Measurements from ENCODE around the gene NRCAM.

The NRCAM gene

GRCh38 chr7:108310351-108310750 is 145.9 kb downstream of the NRCAM start:
- no peak for DNase-seq (ENCODE audit: low read depth, low spot score)

- DNase-seq (ENCODE audit: low read depth, low spot score): no peak
Observed at GRCh38 chr7:108308903-108309302, 147.3 kb downstream of the NRCAM start.

- DNase-seq (ENCODE audit: low read depth, low spot score): no peak
Observed at GRCh38 chr7:108308276-108308675, 148.0 kb downstream of the NRCAM start.

GRCh38 chr7:108307595-108307994 is 148.6 kb downstream of the NRCAM start:
- no peak for DNase-seq (ENCODE audit: low read depth, low spot score)

GRCh38 chr7:108307194-108307593 is 149.0 kb downstream of the NRCAM start:
- DNase-seq (ENCODE audit: low read depth, low spot score): no peak

- no peak for DNase-seq (ENCODE audit: low read depth, low spot score)
Observed at GRCh38 chr7:108303332-108303731, 152.9 kb downstream of the NRCAM start.

- DNase-seq (ENCODE audit: low read depth, low spot score): no peak
Observed at GRCh38 chr7:108301387-108301786, 154.8 kb downstream of the NRCAM start.

GRCh38 chr7:108299251-108299973 is 156.8 kb downstream of the NRCAM start:
- DNase-seq (ENCODE audit: low read depth, low spot score): no peak

GRCh38 chr7:108296911-108297310 is 159.3 kb downstream of the NRCAM start:
- no peak for DNase-seq (ENCODE audit: low read depth, low spot score)

- DNase-seq (ENCODE audit: low read depth, low spot score): no peak
Observed at GRCh38 chr7:108294595-108294994, 161.6 kb downstream of the NRCAM start.

GRCh38 chr7:108293149-108293612 is 163.1 kb downstream of the NRCAM start:
- DNase-seq (ENCODE audit: low read depth, low spot score): no peak

- no peak for DNase-seq (ENCODE audit: low read depth, low spot score)
Observed at GRCh38 chr7:108292541-108292940, 163.7 kb downstream of the NRCAM start.

GRCh38 chr7:108291791-108292440 is 164.3 kb downstream of the NRCAM start:
- no peak for DNase-seq (ENCODE audit: low read depth, low spot score)

- no peak for DNase-seq (ENCODE audit: low read depth, low spot score)
Observed at GRCh38 chr7:108291152-108291508, 165.1 kb downstream of the NRCAM start.

- no peak for DNase-seq (ENCODE audit: low read depth, low spot score)
Observed at GRCh38 chr7:108290459-108291151, 165.6 kb downstream of the NRCAM start.

- DNase-seq (ENCODE audit: low read depth, low spot score): no peak
Observed at GRCh38 chr7:108289852-108290251, 166.4 kb downstream of the NRCAM start.

GRCh38 chr7:108287857-108288256 is 168.4 kb downstream of the NRCAM start:
- DNase-seq (ENCODE audit: low read depth, low spot score): no peak

- DNase-seq (ENCODE audit: low read depth, low spot score): no peak
Observed at GRCh38 chr7:108286290-108286904, 169.8 kb downstream of the NRCAM start.

GRCh38 chr7:108285778-108286177 is 170.5 kb downstream of the NRCAM start:
- no peak for DNase-seq (ENCODE audit: low read depth, low spot score)

GRCh38 chr7:108285003-108285368 is 171.2 kb downstream of the NRCAM start:
- DNase-seq (ENCODE audit: low read depth, low spot score): no peak

- no peak for DNase-seq (ENCODE audit: low read depth, low spot score)
Observed at GRCh38 chr7:108284349-108285002, 171.8 kb downstream of the NRCAM start.

GRCh38 chr7:108283252-108283651 is 173.0 kb downstream of the NRCAM start:
- DNase-seq (ENCODE audit: low read depth, low spot score): no peak
